Neural cell (in vitro differentiated cells): ENCODE results near the gene GALNT14. TPM values are rescaled to one million over a fixed set of nuclear protein-coding genes. Genes with fewer than 3 reads are reported as not detected.

Experiments
- H2AFZ ChIP-seq: fragments of 200-600, 300-800 bp; sonication (generic), shearing (Covaris generic); 2 replicates; pipeline ENCODE4 v1.6.0; 2014; ENCODE audit warnings: low read depth, mild to moderate bottlenecking, antibody characterized with exemption, low read length, moderate library complexity
- H3F3A ChIP-seq: fragments of 200-600 bp; shearing (Covaris generic); 2 replicates; pipeline ENCODE4 v1.6.1; 2016; ENCODE audit warnings: mild to moderate bottlenecking, moderate library complexity, mixed read lengths, antibody characterized with exemption, low read length; ENCODE audit not compliant: insufficient read depth, poor library complexity, severe bottlenecking
- H3K27ac ChIP-seq: fragments of 200-600, 300-800 bp; sonication (generic), shearing (Covaris generic); 2 replicates; pipeline ENCODE4 v1.5.1; 2014; ENCODE audit warnings: mild to moderate bottlenecking, low read length, moderate library complexity
- H3K27me3 ChIP-seq: fragments of 300-800, 200-600 bp; sonication (generic), shearing (Covaris generic); 2 replicates; pipeline ENCODE4 v1.6.0; 2014; ENCODE audit warnings: mild to moderate bottlenecking, low read depth, low read length, moderate library complexity; ENCODE audit not compliant: insufficient read depth
- H3K36me3 ChIP-seq: fragments of 300-800, 200-600 bp; sonication (generic), shearing (Covaris generic); 2 replicates; pipeline ENCODE4 v1.5.1; 2014; ENCODE audit warnings: mild to moderate bottlenecking, antibody characterized with exemption, low read length, moderate library complexity; ENCODE audit not compliant: insufficient read depth
- H3K4me2 ChIP-seq: fragments of 300-800, 200-600 bp; sonication (generic), shearing (Covaris generic); 2 replicates; pipeline ENCODE4 v1.6.0; 2014; ENCODE audit warnings: mild to moderate bottlenecking, low read length
- H3K4me3 ChIP-seq: fragments of 300-800, 200-600 bp; sonication (generic), shearing (Covaris generic); 2 replicates; pipeline ENCODE4 v1.5.1; 2014; ENCODE audit warnings: mild to moderate bottlenecking, low read length, moderate library complexity
- H3K79me2 ChIP-seq: fragments of 200-600 bp; shearing (Covaris generic); replicated peaks from 2 replicates; pipeline ENCODE4 v1.6.0; 2014; ENCODE audit warnings: mild to moderate bottlenecking, low read length, moderate library complexity; ENCODE audit not compliant: insufficient read depth
- H3K9ac ChIP-seq: fragments of 300-800, 200-600 bp; sonication (generic), shearing (Covaris generic); 2 replicates; pipeline ENCODE4 v1.6.1; 2016; ENCODE audit warnings: mild to moderate bottlenecking, low read length, mixed read lengths
- H3K9me2 ChIP-seq: fragments of 200-600 bp; shearing (Covaris generic); 2 replicates; pipeline ENCODE4 v1.6.1; 2016; ENCODE audit warnings: mild to moderate bottlenecking, low read length, mixed read lengths; ENCODE audit not compliant: insufficient read depth
- H3K9me3 ChIP-seq: fragments of 200-600, 300-800 bp; sonication (generic), shearing (Covaris generic); 2 replicates; pipeline ENCODE4 v1.6.1; 2016; ENCODE audit warnings: mild to moderate bottlenecking, mixed run types, low read length, moderate library complexity, mixed read lengths
- H4K20me1 ChIP-seq: fragments of 200-600 bp; shearing (Covaris generic); 2 replicates; pipeline ENCODE4 v1.6.1; 2016; ENCODE audit warnings: mild to moderate bottlenecking, mixed run types; ENCODE audit not compliant: insufficient read depth
- EP300 ChIP-seq: fragments of 450-650 bp; conservative IDR thresholded peaks from 2 replicates; pipeline ENCODE4 v1.6.1; 2014; ENCODE audit warnings: antibody characterized with exemption, mild to moderate bottlenecking, moderate library complexity; ENCODE audit not compliant: poor library complexity, severe bottlenecking
- EZH2 ChIP-seq: fragments of 200-600, 300-800 bp; shearing (Covaris generic), sonication (generic); IDR thresholded peaks from 2 replicates; pipeline ENCODE4 v1.6.1; 2014; ENCODE audit warnings: antibody characterized with exemption, low read length, borderline replicate concordance, mild to moderate bottlenecking; ENCODE audit not compliant: insufficient read depth, poor library complexity, severe bottlenecking
- MXI1 ChIP-seq: fragments of 450-650 bp; conservative IDR thresholded peaks from 2 replicates; pipeline ENCODE4 v1.6.1; 2014; ENCODE audit warnings: antibody characterized with exemption, mild to moderate bottlenecking; ENCODE audit not compliant: poor library complexity, severe bottlenecking
- POLR2AphosphoS5 ChIP-seq: IDR thresholded peaks from 2 replicates; pipeline ENCODE4 v1.6.1; 2012
- RAD21 ChIP-seq: fragments of 450-650 bp; conservative IDR thresholded peaks from 2 replicates; pipeline ENCODE4 v1.6.1; 2014; ENCODE audit warnings: antibody characterized with exemption, mild to moderate bottlenecking, moderate library complexity
- REST ChIP-seq: IDR thresholded peaks from 2 replicates; pipeline ENCODE4 v1.6.1; 2012; ENCODE audit warnings: borderline replicate concordance
- SMC3 ChIP-seq: fragments of 450-650 bp; conservative IDR thresholded peaks from 2 replicates; pipeline ENCODE4 v1.6.1; 2014; ENCODE audit warnings: antibody characterized with exemption, mild to moderate bottlenecking, moderate library complexity; ENCODE audit not compliant: poor library complexity
- TAF1 ChIP-seq: IDR thresholded peaks from 2 replicates; pipeline ENCODE4 v1.6.1; 2012; ENCODE audit warnings: low read depth
- polyA plus RNA-seq: library from polyadenylated mRNA; depleted of rRNA; stranded (reverse); fragments of >200 nt; gene quantifications from 2 replicates; pipeline ENCODE4 v1.2.3, GENCODE V29; 2014
- TF ChIP-seq, protein P1 (sequence below): fragments of 450-650 bp; IDR thresholded peaks from 2 replicates; pipeline ENCODE4 v1.5.1; 2014; ENCODE audit warnings: antibody characterized with exemption, mild to moderate bottlenecking, moderate library complexity; ENCODE audit not compliant: poor library complexity, severe bottlenecking

The GALNT14 gene
- polyA plus RNA-seq, 1 donor from 2014 or later = 15.9 TPM

- Histone ChIP-seq H3K9me2 (no peaks in the 10 kb centered on the region), H3K79me2 (no peaks in the 10 kb centered on the region), H3K4me3 (no peak overlapping the region), H2AFZ (no peak overlapping the region), H3F3A (no peaks in the 10 kb centered on the region), H3K27me3 (no peaks in the 10 kb centered on the region), H3K9ac (no peak overlapping the region), H3K4me2 (no peak overlapping the region), H3K9me3 (no peaks in the 10 kb centered on the region), H3K36me3 (no peaks in the 10 kb centered on the region), H3K27ac (no peak overlapping the region), H4K20me1 (no peaks in the 10 kb centered on the region)
- no peak for TF ChIP-seq REST
- TF ChIP-seq RAD21 = no peak
- no peak for TF ChIP-seq EZH2
- TF ChIP-seq, protein P1, sequence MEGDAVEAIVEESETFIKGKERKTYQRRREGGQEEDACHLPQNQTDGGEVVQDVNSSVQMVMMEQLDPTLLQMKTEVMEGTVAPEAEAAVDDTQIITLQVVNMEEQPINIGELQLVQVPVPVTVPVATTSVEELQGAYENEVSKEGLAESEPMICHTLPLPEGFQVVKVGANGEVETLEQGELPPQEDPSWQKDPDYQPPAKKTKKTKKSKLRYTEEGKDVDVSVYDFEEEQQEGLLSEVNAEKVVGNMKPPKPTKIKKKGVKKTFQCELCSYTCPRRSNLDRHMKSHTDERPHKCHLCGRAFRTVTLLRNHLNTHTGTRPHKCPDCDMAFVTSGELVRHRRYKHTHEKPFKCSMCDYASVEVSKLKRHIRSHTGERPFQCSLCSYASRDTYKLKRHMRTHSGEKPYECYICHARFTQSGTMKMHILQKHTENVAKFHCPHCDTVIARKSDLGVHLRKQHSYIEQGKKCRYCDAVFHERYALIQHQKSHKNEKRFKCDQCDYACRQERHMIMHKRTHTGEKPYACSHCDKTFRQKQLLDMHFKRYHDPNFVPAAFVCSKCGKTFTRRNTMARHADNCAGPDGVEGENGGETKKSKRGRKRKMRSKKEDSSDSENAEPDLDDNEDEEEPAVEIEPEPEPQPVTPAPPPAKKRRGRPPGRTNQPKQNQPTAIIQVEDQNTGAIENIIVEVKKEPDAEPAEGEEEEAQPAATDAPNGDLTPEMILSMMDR = no peak
- TF ChIP-seq SMC3 = no peak
- no peak for TF ChIP-seq EP300
- no peak for TF ChIP-seq POLR2AphosphoS5
- no peak for TF ChIP-seq TAF1
- no peak for TF ChIP-seq MXI1
Measured at GRCh38 chr2:30968660-30969397, 169.4 kb downstream of the GALNT14 start.

GRCh38 chr2:30966786-30967185 is 171.5 kb downstream of the GALNT14 start:
- Histone ChIP-seq H4K20me1 (no peaks in the 10 kb centered on the region), H3K27me3 (no peaks in the 10 kb centered on the region), H3K4me2 (no peak overlapping the region), H3K9me2 (no peaks in the 10 kb centered on the region), H3K27ac (peak overlapping the region; percentile 32), H3F3A (no peaks in the 10 kb centered on the region), H3K9me3 (no peaks in the 10 kb centered on the region), H3K4me3 (no peak overlapping the region), H3K79me2 (no peaks in the 10 kb centered on the region), H3K36me3 (no peaks in the 10 kb centered on the region), H2AFZ (no peak overlapping the region), H3K9ac (no peak overlapping the region)
- TF ChIP-seq SMC3 (no peak), MXI1 (no peak), REST (no peak), TAF1 (no peak), EP300 (no peak), POLR2AphosphoS5 (no peak), EZH2 (no peak), RAD21 (no peak)
- TF ChIP-seq, protein P1 = no peak
